Measurements from ENCODE around the gene KCNIP4.

Gene KCNIP4

DNA sequence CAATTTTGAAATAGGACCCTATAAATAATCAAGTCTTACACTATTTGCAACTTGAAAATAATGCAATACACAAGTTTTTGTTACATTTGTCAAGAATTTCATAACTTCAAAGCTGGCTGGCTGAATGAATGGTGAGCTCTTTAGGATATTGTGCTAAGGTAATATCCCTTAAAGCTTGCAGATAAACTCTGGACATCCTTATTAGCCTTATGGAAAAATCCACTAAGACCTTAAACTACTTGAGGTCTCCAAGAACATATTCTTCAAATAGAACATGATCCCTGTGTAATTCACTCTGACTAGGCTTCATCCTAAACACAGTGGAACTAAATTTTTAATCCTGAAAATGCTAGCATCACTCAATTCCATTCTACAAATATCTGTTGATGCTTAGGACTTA is 1049.0 kb downstream of the KCNIP4 start:
- no peak for DNase-seq

DNA sequence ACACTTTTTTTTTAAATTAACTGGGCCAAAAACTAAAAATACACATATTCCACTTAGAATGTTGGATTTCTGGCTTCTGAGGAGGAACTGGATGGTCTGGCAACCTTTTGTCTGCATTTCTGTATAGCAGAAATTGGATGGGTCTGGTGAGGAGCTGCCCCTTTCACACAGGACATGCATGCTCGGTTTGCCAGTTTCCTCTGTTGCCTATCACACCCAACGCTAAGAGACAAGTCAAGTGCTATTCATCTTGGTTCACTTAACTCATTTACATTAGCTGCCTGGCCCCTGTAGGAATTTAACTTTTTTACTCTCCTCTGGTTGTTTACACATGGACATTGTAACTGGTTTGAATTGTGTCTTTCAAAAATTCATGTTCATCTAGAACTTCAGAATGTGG is 1052.6 kb downstream of the KCNIP4 start:
- no peak for DNase-seq

DNA sequence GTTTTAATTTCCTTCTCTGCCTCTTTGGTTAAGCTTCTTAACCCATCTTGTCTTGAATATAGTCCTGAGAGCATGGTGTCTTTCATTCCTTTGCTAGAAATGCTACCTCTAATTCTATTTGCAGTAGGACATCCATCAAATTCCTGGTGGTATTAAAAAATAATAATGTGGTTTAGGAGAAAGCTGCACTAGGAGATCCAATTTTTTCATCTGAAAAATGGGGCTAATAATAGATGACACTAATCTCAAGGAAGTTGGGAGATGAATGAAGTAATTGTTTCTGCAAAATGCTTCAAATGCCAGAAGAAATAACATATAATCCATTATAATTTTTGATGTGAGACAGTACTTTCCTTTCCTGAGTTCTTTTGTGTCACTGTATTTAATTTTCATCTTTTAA is 1053.4 kb downstream of the KCNIP4 start:
- no peak for DNase-seq

GRCh38 chr4:20890761-20891160 is 1057.8 kb downstream of the KCNIP4 start:
- no peak for DNase-seq

DNA sequence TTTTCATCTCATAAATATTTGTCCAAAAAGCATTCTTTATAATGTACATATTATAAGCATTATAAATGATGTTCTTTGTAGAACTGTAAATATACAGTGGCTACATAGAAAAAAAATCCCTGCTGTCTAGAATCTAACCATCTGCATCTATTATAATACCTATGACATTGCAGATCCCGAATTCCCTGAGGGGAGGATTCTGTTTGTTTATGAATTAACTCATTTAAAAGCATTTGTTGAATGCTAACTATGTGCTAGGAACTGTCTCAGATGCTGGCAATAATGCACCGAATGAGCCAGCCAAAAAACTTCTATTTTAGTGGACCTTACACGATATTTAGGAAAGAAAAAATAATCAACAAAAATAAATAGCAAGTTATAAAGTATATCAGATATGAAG is 1058.7 kb downstream of the KCNIP4 start:
- DNase-seq: no peak

GRCh38 chr4:20883677-20884076 is 1064.9 kb downstream of the KCNIP4 start:
- no peak for DNase-seq

GRCh38 chr4:20883231-20883630 is 1065.3 kb downstream of the KCNIP4 start:
- no peak for DNase-seq

GRCh38 chr4:20882500-20882899 is 1066.1 kb downstream of the KCNIP4 start:
- DNase-seq: no peak

DNA sequence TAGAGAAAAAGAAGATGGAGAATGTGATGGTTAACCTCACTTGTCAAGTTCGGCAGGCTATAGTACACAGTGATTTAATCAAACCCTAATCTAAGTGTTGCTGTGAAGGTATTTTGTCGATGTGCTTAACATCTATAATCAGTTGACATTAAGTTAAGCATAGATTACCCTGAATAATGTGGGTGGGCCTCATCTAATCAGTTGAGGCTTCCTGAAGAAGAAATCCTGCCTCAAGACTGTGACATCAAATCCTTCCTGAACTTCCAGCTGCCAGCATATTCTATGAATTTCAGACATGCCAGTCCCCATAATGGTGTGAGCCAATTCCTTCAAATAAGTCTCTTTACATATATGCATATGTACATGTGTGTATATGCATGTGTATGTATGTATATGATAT is 1066.9 kb downstream of the KCNIP4 start:
- no peak for DNase-seq

DNA sequence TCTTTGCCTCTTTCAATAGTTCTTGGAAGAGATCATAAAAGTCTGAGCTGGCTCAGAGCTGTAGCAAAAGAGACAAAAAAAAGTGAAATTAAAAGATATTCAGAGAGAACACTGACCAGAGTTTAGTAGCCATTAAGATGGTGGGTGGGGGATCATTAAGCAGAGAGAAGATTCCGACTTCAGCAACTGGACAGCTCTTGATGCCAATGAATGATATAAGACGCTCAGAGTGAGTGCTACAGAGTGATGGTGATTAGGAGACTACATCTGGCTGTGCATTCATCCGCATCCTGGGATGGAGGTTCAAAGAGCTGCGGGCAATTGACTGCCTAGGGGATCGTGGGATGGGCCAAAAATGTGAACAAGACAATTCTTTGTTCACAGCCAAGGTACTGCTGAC is 1069.8 kb downstream of the KCNIP4 start:
- no peak for DNase-seq

GRCh38 chr4:20870436-20870835 is 1078.1 kb downstream of the KCNIP4 start:
- no peak for DNase-seq

- DNase-seq: no peak
Measured at GRCh38 chr4:20868108-20868507, 1080.5 kb downstream of the KCNIP4 start.

- DNase-seq: no peak
Measured at GRCh38 chr4:20860878-20861277, 1087.7 kb downstream of the KCNIP4 start.

DNA sequence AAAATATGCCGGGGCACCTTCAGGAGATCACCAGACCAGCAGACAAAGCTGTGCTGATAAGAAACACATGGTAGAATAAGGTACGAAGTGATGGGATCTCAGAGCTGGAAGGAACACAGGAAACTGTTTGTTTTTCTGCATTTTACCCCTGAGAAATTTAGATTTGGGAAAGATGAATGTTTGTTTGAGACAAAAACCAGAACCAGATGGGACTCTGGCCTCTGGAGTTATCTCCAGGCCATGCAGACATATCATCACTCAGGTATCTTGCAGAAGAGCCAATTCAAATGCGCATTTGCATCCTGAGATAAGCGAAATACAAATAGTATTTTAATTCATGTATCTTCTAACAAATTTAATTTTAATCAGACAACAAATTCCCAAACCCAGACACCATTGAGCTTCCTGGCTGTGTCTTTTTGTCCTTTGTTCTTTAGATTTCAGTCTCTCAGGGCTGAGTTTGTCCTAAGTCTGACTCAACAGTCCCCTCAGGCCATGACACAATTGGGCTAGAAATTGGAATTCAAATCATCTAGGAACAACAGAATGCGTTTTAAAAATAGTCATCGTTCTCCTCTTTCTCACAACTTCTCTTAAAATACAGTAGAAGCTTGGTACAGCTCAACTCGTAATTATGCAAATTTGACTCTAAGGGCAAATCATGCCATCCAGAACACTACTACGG is 1089.3 kb downstream of the KCNIP4 start:
- no peak for DNase-seq

GRCh38 chr4:20857081-20857480 is 1091.5 kb downstream of the KCNIP4 start:
- no peak for DNase-seq

DNA sequence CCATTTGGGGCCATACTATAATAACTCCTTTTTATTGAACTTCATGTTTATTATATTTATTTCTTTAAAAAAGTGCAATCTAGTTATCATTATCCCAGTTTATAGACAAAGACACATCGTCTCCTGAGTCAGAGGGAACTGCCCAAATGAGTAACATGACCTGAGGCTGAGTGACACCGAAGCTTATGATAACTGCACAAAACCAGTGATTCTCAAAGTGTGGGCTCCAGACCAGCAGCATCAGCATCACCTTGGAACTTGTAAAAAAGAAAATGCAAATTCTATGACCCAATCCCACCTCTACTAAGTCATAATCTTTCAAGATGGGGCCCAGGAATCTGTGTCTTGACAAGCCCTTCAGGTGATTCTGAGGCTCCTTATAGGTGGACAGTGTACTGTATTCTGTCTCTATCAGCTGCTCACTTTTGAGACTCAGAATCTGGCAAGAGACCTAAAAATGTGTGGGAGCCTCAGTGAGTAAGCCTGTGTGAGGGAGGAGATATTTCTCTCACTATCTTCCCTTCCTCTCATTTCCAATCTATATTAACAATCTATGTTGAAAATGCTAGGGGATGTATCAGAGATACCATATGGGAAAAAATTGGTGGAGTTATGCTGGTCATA is 1101.3 kb downstream of the KCNIP4 start:
- DNase-seq: no peak

GRCh38 chr4:20844311-20844710 is 1104.3 kb downstream of the KCNIP4 start:
- DNase-seq: no peak

GRCh38 chr4:20840648-20841190 is 1107.9 kb downstream of the KCNIP4 start:
- no peak for DNase-seq

- no peak for DNase-seq
Measured at GRCh38 chr4:20839957-20840356, 1108.6 kb downstream of the KCNIP4 start.

- DNase-seq: no peak
Measured at GRCh38 chr4:20838476-20838875, 1110.1 kb downstream of the KCNIP4 start.

DNA sequence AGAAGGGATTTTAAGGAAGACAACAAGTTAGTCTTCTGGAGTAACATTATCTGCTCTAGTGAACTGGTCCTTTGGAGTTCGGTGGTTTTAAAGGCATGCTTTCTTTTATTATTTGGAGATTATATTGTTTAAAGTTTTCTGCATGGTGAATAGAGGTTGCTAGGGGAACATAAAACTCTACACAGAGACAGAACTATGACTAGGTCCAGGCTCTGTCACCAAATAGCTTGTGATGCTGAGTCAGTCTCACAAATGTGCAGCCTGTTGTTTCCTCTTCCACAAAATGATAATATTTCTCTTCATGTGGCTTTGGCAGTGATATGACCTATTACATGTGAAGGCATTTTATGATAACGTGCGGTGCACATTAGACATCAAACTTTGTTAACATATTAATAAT is 1115.7 kb downstream of the KCNIP4 start:
- no peak for DNase-seq

- no peak for DNase-seq
Measured at GRCh38 chr4:20831746-20832145, 1116.8 kb downstream of the KCNIP4 start.

GRCh38 chr4:20829617-20830357 is 1118.8 kb downstream of the KCNIP4 start:
- no peak for DNase-seq

GRCh38 chr4:20825505-20825904 is 1123.1 kb downstream of the KCNIP4 start:
- no peak for DNase-seq
